Measurements from ENCODE around the gene PRKACA.

DNA sequence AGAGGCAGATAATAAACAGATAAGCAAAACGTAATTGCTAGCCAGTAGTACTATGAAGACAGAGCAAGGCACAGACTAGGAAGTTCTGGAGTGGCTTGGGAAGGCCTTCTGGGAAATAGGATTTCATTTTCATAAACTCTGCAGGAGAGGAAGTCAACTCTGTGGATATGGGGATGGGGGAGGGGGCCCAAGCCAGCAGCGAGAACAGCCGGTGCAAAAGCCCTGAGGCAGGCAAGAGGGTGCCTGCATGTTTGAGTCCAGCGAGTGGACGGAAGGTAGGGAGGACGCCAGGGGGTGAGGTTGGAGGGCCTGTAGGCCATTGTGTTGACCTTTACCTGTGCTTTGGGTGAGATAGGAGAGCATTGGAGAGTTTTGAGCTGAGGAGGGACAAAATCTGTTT is 27.8 kb upstream of the PRKACA start:
- TF ChIP-seq, protein P1, sequence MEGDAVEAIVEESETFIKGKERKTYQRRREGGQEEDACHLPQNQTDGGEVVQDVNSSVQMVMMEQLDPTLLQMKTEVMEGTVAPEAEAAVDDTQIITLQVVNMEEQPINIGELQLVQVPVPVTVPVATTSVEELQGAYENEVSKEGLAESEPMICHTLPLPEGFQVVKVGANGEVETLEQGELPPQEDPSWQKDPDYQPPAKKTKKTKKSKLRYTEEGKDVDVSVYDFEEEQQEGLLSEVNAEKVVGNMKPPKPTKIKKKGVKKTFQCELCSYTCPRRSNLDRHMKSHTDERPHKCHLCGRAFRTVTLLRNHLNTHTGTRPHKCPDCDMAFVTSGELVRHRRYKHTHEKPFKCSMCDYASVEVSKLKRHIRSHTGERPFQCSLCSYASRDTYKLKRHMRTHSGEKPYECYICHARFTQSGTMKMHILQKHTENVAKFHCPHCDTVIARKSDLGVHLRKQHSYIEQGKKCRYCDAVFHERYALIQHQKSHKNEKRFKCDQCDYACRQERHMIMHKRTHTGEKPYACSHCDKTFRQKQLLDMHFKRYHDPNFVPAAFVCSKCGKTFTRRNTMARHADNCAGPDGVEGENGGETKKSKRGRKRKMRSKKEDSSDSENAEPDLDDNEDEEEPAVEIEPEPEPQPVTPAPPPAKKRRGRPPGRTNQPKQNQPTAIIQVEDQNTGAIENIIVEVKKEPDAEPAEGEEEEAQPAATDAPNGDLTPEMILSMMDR (IDR thresholded peaks at IDR 0.05; ENCODE audit: insufficient read depth, low read length) = no peak
- TF ChIP-seq, protein P2, sequence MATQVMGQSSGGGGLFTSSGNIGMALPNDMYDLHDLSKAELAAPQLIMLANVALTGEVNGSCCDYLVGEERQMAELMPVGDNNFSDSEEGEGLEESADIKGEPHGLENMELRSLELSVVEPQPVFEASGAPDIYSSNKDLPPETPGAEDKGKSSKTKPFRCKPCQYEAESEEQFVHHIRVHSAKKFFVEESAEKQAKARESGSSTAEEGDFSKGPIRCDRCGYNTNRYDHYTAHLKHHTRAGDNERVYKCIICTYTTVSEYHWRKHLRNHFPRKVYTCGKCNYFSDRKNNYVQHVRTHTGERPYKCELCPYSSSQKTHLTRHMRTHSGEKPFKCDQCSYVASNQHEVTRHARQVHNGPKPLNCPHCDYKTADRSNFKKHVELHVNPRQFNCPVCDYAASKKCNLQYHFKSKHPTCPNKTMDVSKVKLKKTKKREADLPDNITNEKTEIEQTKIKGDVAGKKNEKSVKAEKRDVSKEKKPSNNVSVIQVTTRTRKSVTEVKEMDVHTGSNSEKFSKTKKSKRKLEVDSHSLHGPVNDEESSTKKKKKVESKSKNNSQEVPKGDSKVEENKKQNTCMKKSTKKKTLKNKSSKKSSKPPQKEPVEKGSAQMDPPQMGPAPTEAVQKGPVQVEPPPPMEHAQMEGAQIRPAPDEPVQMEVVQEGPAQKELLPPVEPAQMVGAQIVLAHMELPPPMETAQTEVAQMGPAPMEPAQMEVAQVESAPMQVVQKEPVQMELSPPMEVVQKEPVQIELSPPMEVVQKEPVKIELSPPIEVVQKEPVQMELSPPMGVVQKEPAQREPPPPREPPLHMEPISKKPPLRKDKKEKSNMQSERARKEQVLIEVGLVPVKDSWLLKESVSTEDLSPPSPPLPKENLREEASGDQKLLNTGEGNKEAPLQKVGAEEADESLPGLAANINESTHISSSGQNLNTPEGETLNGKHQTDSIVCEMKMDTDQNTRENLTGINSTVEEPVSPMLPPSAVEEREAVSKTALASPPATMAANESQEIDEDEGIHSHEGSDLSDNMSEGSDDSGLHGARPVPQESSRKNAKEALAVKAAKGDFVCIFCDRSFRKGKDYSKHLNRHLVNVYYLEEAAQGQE (IDR thresholded peaks at IDR 0.05; ENCODE audit: insufficient replicate concordance, low read depth) = no peak
- TF ChIP-seq POLR2AphosphoS5 (IDR thresholded peaks at IDR 0.05; ENCODE audit: low read depth) (no peak), SPI1 (IDR thresholded peaks at IDR 0.05; ENCODE audit: borderline replicate concordance, low read depth) (no peak)

Data from HL-60 (cell line).